T-helper 1 cell treated with Interleukin-12 subunit alpha and Interleukin-12 subunit beta and Interleukin-4 antibody, amounts not matched to agents 30 μg/mL and 1 μg/mL, for 36 hours (primary cell): ENCODE measurements around the gene METTL24.

ENCODE experiments used
- H3K27ac Mint-ChIP-seq: one replicate; pipeline ENCODE4 v1.8.0; 2021; ENCODE audit warnings: mild to moderate bottlenecking, mixed read lengths
- H3K27me3 Mint-ChIP-seq: one replicate; pipeline ENCODE4 v1.8.0; 2021; ENCODE audit warnings: low read depth, mixed read lengths
- H3K36me3 Mint-ChIP-seq: one replicate; pipeline ENCODE4 v1.8.0; 2021; ENCODE audit warnings: low read depth, mixed read lengths
- H3K4me1 Mint-ChIP-seq: one replicate; pipeline ENCODE4 v1.8.0; 2021; ENCODE audit warnings: low read depth, mixed read lengths
- H3K4me3 Mint-ChIP-seq: one replicate; pipeline ENCODE4 v1.8.0; 2021; ENCODE audit warnings: mild to moderate bottlenecking, moderate library complexity, mixed read lengths
- H3K9me3 Mint-ChIP-seq: one replicate; pipeline ENCODE4 v1.8.0; 2021; ENCODE audit warnings: mixed read lengths

The METTL24 gene

GRCh38 chr6:110369066-110369465 is 10.9 kb upstream of the METTL24 start:
- Mint-ChIP-seq H3K27ac (no peak overlapping the region), H3K27me3 (peaks cover 20% of the 10 kb centered on the region), H3K4me1 (peaks cover 3% of the 10 kb centered on the region), H3K4me3 (no peak overlapping the region), H3K9me3 (no peaks in the 10 kb centered on the region), H3K36me3 (no peaks in the 10 kb centered on the region)

DNA sequence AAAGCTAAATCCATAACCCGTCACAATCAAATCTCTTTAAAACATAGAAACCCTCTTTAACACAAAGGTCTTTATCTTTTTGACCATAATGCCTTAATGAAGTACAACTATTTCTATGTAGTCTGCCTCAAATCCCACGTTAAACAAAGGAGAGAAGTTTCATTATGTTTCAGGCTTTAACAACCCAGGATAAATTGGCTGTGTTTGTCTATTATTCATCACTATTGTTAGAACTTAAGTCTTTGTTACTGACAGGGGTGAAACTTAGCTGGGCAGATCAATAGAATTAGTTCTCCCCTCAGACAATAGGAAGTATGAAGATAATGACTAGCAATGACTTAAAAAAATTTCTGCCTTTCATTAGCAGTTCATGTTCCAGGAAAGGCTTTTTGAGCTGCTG is 10.1 kb upstream of the METTL24 start:
- Mint-ChIP-seq H3K27ac (no peak overlapping the region), H3K9me3 (no peaks in the 10 kb centered on the region), H3K4me1 (peaks cover 3% of the 10 kb centered on the region), H3K4me3 (no peak overlapping the region), H3K36me3 (no peaks in the 10 kb centered on the region), H3K27me3 (peaks cover 22% of the 10 kb centered on the region)

GRCh38 chr6:110367825-110368224 is 9.7 kb upstream of the METTL24 start:
- peaks cover 3% of the 10 kb centered on the region for H3K4me1 Mint-ChIP-seq
- H3K9me3 Mint-ChIP-seq, result no peaks in the 10 kb centered on the region
- H3K27me3 Mint-ChIP-seq, result peaks cover 22% of the 10 kb centered on the region
- H3K27ac Mint-ChIP-seq, result no peak overlapping the region
- no peak overlapping the region for H3K4me3 Mint-ChIP-seq
- H3K36me3 Mint-ChIP-seq, result no peaks in the 10 kb centered on the region

GRCh38 chr6:110366975-110367374 is 8.8 kb upstream of the METTL24 start:
- Mint-ChIP-seq H3K4me3 (no peak overlapping the region), H3K9me3 (no peaks in the 10 kb centered on the region), H3K4me1 (peaks cover 3% of the 10 kb centered on the region), H3K27ac (no peak overlapping the region), H3K27me3 (peaks cover 22% of the 10 kb centered on the region), H3K36me3 (no peaks in the 10 kb centered on the region)

DNA sequence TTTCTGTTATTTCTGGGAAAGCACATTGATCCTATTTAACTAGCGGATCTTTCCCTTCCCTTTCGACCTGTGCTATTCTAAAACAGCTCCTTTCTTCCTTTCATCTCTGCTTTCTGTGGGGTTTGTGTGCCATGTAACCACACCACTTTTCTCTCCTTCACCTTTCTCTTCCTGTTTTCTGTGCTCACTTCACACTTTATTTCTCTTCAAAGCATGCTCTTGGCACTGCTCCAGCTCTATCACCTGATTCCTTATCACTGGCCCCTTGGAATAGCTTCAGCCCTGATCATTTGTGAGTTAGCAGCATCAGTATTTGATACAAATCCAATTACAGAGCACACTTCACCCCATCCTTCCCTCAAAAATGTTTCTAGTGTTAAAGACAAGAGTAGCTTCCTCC is 8.1 kb upstream of the METTL24 start:
- Mint-ChIP-seq H3K9me3 (no peaks in the 10 kb centered on the region), H3K27me3 (peaks cover 21% of the 10 kb centered on the region), H3K36me3 (no peaks in the 10 kb centered on the region), H3K4me1 (peaks cover 3% of the 10 kb centered on the region), H3K4me3 (no peak overlapping the region), H3K27ac (no peak overlapping the region)

DNA sequence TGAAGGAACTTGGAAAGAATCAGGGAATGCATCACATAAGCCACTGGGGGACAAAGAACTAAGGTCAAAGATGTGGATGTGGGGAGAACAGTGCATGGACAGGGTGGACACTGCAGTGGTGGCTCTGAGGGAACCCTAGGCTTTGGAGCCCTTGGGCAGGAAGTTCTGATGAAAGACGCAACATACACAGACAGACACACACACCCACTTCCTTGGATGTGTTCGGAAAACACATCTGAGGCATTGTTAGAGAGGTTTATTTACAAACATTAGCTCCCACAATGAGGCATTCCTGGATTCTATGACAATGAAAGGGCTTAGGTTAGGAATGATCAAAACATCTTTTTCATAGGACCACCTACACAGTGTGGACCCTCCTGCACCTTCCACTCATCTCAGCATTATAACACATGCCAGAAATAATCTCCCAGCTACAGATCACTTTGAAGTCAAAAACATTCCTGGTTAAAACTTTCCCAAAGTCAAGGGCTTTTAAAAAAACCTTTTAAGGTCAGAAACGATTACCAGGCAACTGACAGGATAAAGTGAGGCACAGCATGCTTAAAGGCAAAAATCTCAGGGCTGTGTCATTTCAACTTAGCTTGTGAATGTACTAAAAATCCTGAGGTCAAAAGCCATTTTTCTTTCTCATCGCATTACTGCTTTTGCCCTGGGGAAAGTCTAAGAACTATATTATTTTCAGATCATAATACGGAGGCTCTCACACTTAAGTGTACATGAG is 6.4 kb upstream of the METTL24 start:
- no peaks in the 10 kb centered on the region for H3K36me3 Mint-ChIP-seq
- H3K27me3 Mint-ChIP-seq, result peaks cover 30% of the 10 kb centered on the region
- H3K4me3 Mint-ChIP-seq, result no peak overlapping the region
- H3K9me3 Mint-ChIP-seq, result no peaks in the 10 kb centered on the region
- H3K4me1 Mint-ChIP-seq, result peaks cover 3% of the 10 kb centered on the region
- no peak overlapping the region for H3K27ac Mint-ChIP-seq

DNA sequence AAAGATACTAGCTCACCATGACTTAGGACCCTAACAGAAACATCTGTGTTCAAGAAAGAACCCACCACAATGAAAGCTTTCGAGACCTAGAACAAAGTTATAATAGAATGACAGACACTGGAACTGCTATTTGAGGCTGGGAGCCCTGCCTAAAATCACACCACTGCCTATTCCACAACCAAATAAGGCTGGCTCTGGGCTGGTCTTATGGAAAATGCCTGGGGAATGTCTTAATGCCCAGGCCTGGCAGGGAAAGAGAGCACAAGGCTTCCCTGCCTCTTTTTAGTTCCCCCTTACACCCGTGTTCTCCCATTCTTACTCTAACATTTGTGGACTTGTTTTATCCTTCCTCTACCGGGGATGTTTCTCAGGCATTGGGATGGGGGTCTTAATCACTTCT is 5.6 kb upstream of the METTL24 start:
- Mint-ChIP-seq H3K4me1 (peaks cover 3% of the 10 kb centered on the region), H3K4me3 (no peak overlapping the region)

DNA sequence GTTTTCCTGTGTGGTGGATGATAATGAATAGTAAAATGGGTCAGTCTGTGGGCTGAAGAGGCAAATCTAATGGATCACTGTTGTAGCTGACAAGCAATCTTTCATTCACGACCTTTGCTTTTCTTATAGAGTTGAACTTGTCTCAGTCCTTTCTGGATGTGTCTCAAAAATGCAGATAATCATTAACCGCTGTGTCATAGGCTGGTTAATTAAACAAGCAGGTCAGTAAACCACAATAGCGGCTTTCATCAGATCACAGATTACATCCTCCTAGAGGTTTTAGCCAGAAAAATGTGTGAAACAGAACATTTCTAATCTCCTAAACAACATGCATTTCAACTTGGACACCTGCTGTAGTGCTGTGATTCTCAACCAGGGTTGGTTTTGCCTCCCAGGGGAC is 2.5 kb upstream of the METTL24 start:
- Mint-ChIP-seq H3K4me3 (no peak overlapping the region), H3K4me1 (peaks cover 4% of the 10 kb centered on the region), H3K36me3 (no peaks in the 10 kb centered on the region), H3K27me3 (peaks cover 55% of the 10 kb centered on the region), H3K27ac (no peak overlapping the region), H3K9me3 (no peaks in the 10 kb centered on the region)

More for the DNA sequence above, 5.6 kb upstream of the METTL24 start:
- Mint-ChIP-seq H3K9me3 (no peaks in the 10 kb centered on the region), H3K27me3 (peaks cover 35% of the 10 kb centered on the region), H3K27ac (no peak overlapping the region), H3K36me3 (no peaks in the 10 kb centered on the region)

- H3K27ac Mint-ChIP-seq, result no peak overlapping the region
- H3K4me1 Mint-ChIP-seq, result peaks cover 4% of the 10 kb centered on the region
- no peaks in the 10 kb centered on the region for H3K36me3 Mint-ChIP-seq
- H3K9me3 Mint-ChIP-seq, result no peaks in the 10 kb centered on the region
- no peak overlapping the region for H3K4me3 Mint-ChIP-seq
- H3K27me3 Mint-ChIP-seq, result peaks cover 60% of the 10 kb centered on the region
Measured at GRCh38 chr6:110359556-110359955, 1.4 kb upstream of the METTL24 start.

DNA sequence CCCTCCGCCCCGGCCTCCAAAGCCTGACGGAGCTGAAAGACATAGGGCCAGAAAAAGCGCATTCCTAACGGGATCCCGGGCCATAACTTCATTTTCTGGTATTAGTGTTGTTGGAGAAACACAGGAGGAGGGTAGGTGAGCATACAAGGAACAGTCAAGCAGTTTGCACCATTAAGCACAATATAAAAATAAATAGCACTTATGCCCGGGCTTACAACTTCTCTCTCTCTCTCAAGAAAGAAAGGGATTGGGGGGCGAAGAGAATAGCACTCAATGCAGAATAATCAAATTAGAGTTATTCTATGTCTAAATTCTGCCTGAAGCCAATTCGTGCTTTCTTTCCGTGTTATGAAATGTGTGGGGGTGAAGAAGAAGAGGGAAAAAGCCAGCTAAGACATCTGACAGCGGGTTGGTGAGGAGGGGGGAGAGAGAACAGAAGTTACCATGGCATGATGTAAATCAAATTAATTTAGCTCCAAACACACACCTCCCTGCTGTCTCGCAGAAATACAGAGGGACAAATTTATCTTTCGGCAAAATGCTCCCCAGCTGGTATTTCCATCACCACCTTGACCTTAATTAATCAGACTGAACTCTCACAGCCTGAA is 508 bp upstream of the METTL24 start:
- Mint-ChIP-seq H3K36me3 (no peaks in the 10 kb centered on the region), H3K27ac (no peak overlapping the region), H3K4me1 (peaks cover 4% of the 10 kb centered on the region), H3K27me3 (peaks cover 62% of the 10 kb centered on the region), H3K4me3 (no peak overlapping the region), H3K9me3 (no peaks in the 10 kb centered on the region)

DNA sequence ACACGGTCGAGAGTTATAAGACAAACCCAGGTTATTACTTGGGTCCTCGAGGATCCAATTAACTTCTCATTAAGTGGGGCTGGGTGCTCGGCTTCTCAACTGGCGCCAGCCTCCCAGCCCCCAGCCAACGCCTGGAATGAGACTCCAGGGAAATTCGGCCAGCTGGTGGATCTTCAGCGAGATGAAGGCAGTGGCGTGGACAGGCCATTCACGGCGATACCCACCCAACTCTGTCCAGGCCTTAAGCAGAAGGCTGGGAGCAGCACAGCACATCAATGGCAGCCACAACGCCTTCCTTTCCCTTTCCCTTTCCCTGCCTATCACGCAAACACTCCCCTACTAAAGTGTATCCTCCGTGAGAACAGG is 868 bp downstream of the METTL24 start:
- Mint-ChIP-seq H3K27me3 (peaks cover 69% of the 10 kb centered on the region), H3K4me1 (peaks cover 4% of the 10 kb centered on the region), H3K9me3 (no peaks in the 10 kb centered on the region), H3K36me3 (no peaks in the 10 kb centered on the region), H3K4me3 (peak overlapping the region; percentile 65), H3K27ac (no peak overlapping the region)

GRCh38 chr6:110356778-110357177 is 1.4 kb downstream of the METTL24 start:
- Mint-ChIP-seq H3K36me3 (no peaks in the 10 kb centered on the region), H3K27ac (no peak overlapping the region), H3K9me3 (no peaks in the 10 kb centered on the region), H3K4me3 (peak overlapping the region; percentile 16), H3K4me1 (peaks cover 4% of the 10 kb centered on the region), H3K27me3 (peaks cover 69% of the 10 kb centered on the region)

DNA sequence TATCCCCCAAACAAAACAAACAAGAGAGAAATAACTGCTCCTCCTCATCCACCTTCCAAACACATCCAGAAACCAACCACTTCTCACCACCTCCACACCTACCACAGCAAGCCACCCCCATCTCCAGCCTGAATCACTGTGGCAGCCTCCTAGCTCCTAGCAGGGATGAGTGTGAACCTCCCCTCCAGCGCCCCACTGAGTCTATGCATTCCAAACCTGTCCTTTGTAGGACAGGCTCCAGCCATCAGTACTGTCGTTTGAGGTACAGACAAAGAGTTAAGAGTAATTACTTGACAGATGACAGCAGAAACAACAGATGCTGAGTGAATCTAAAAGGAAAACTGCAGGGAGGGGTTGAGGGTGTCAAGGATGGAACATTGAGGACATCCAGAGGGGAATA is 2.4 kb downstream of the METTL24 start:
- peaks cover 4% of the 10 kb centered on the region for H3K4me1 Mint-ChIP-seq
- no peak overlapping the region for H3K27ac Mint-ChIP-seq
- no peak overlapping the region for H3K4me3 Mint-ChIP-seq
- no peaks in the 10 kb centered on the region for H3K9me3 Mint-ChIP-seq
- peaks cover 59% of the 10 kb centered on the region for H3K27me3 Mint-ChIP-seq
- no peaks in the 10 kb centered on the region for H3K36me3 Mint-ChIP-seq

- peaks cover 52% of the 10 kb centered on the region for H3K27me3 Mint-ChIP-seq
- H3K4me1 Mint-ChIP-seq, result peaks cover 4% of the 10 kb centered on the region
- H3K4me3 Mint-ChIP-seq, result no peak overlapping the region
- no peaks in the 10 kb centered on the region for H3K9me3 Mint-ChIP-seq
- no peaks in the 10 kb centered on the region for H3K36me3 Mint-ChIP-seq
- no peak overlapping the region for H3K27ac Mint-ChIP-seq
Measured at GRCh38 chr6:110355022-110355421, 3.1 kb downstream of the METTL24 start.

- H3K27me3 Mint-ChIP-seq, result peaks cover 45% of the 10 kb centered on the region
- H3K4me1 Mint-ChIP-seq, result peaks cover 4% of the 10 kb centered on the region
- no peaks in the 10 kb centered on the region for H3K9me3 Mint-ChIP-seq
- H3K36me3 Mint-ChIP-seq, result no peaks in the 10 kb centered on the region
- no peak overlapping the region for H3K27ac Mint-ChIP-seq
- no peak overlapping the region for H3K4me3 Mint-ChIP-seq
Measured at GRCh38 chr6:110354153-110354552, 4.0 kb downstream of the METTL24 start.
